GM21528 (cell line): ENCODE measurements around the gene UNC13D.
"Not testable (repeated sequence)": the region's sequence is repeated elsewhere in the genome, so short reads cannot be mapped to it uniquely, and the experiment has no call there.

Experiments used
- ATAC-seq: cut with Tn5 transposase; IDR thresholded peaks from one replicate; pipeline ENCODE4 v1.9.1; 2021; ENCODE audit warnings: mild to moderate bottlenecking, moderate library complexity; ENCODE audit not compliant: unreplicated experiment, low FRiP score

The UNC13D gene

GRCh38 chr17:75808549-75808904 is 35.7 kb downstream of the UNC13D start:
- ATAC-seq, result no peak

GRCh38 chr17:75807861-75808260 is 36.3 kb downstream of the UNC13D start:
- no peak for ATAC-seq

GRCh38 chr17:75806822-75807500 is 37.2 kb downstream of the UNC13D start:
- ATAC-seq, result no peak

GRCh38 chr17:75803883-75804282 is 40.3 kb downstream of the UNC13D start:
- no peak for ATAC-seq

- ATAC-seq, result no peak
Observed at GRCh38 chr17:75799402-75799801, 44.8 kb downstream of the UNC13D start.

GRCh38 chr17:75795820-75796607 is 48.2 kb downstream of the UNC13D start:
- no peak for ATAC-seq

- ATAC-seq, result no peak
Observed at GRCh38 chr17:75793460-75793859, 50.7 kb downstream of the UNC13D start.

GRCh38 chr17:75791254-75791653 is 53.0 kb downstream of the UNC13D start:
- ATAC-seq, result no peak

GRCh38 chr17:75785016-75785890 is 59.0 kb downstream of the UNC13D start:
- ATAC-seq, result peak; percentile 51

GRCh38 chr17:75784473-75785015 is 59.7 kb downstream of the UNC13D start, which contains the start of gene UNK:
UNK (plus strand) TSS chr17:75784806; CDS start chr17:75784881, 75 bp downstream.
- peak; percentile 63 for ATAC-seq

GRCh38 chr17:75783803-75784472 is 60.3 kb downstream of the UNC13D start:
- ATAC-seq, result peak; percentile 7

GRCh38 chr17:75783069-75783783 is 61.0 kb downstream of the UNC13D start:
- no peak for ATAC-seq

GRCh38 chr17:75779987-75780889 is 64.0 kb downstream of the UNC13D start:
- no peak for ATAC-seq

- peak; percentile 63 for ATAC-seq
Observed at GRCh38 chr17:75779250-75779986, 64.8 kb downstream of the UNC13D start.

GRCh38 chr17:75778861-75779249 is 65.3 kb downstream of the UNC13D start:
- peak; percentile 0 for ATAC-seq

- not testable (repeated sequence) for ATAC-seq
Observed at GRCh38 chr17:75778066-75778860, 65.9 kb downstream of the UNC13D start.

GRCh38 chr17:75777296-75777922 is 66.8 kb downstream of the UNC13D start:
- no peak for ATAC-seq
